ENCODE data around the gene CYTH4. TPM values are rescaled to one million over a fixed set of nuclear protein-coding genes. Genes with fewer than 3 reads are reported as not detected.

CYTH4 gene
- total RNA-seq, 1 donor from 2014 or later: not detected

GRCh38 chr22:37263966-37264887 is 18.1 kb upstream of the CYTH4 start:
- H3F3A ChIP-seq (ENCODE audit: low read depth): peaks cover 12% of the 10 kb centered on the region
- no peak overlapping the region for H3K9ac ChIP-seq
- no peak overlapping the region for H3K4me3 Mint-ChIP-seq
- no peak overlapping the region for H2AFZ ChIP-seq (replicated peaks)
- peaks cover 20% of the 10 kb centered on the region for H3K4me1 Mint-ChIP-seq
- no peaks in the 10 kb centered on the region for H4K20me1 ChIP-seq (ENCODE audit: low read depth)
- no peak for DNase-seq (ENCODE audit: low spot score)
- no peaks in the 10 kb centered on the region for H3K36me3 ChIP-seq
- H3K9me3 ChIP-seq (ENCODE audit: low read depth): peaks cover 3% of the 10 kb centered on the region
- H3K4me3 ChIP-seq: no peak overlapping the region
- peaks cover 24% of the 10 kb centered on the region for H3K9me3 Mint-ChIP-seq
- no peak overlapping the region for H3K27ac Mint-ChIP-seq
- H3K27ac ChIP-seq: no peak overlapping the region
- no peaks in the 10 kb centered on the region for H3K36me3 Mint-ChIP-seq
- H3K27me3 ChIP-seq: peaks cover 18% of the 10 kb centered on the region
- H3K27me3 Mint-ChIP-seq (ENCODE audit: insufficient read depth, low read depth): peaks cover 11% of the 10 kb centered on the region
- H3K4me1 ChIP-seq: peaks cover 9% of the 10 kb centered on the region
- TF ChIP-seq, protein P1, sequence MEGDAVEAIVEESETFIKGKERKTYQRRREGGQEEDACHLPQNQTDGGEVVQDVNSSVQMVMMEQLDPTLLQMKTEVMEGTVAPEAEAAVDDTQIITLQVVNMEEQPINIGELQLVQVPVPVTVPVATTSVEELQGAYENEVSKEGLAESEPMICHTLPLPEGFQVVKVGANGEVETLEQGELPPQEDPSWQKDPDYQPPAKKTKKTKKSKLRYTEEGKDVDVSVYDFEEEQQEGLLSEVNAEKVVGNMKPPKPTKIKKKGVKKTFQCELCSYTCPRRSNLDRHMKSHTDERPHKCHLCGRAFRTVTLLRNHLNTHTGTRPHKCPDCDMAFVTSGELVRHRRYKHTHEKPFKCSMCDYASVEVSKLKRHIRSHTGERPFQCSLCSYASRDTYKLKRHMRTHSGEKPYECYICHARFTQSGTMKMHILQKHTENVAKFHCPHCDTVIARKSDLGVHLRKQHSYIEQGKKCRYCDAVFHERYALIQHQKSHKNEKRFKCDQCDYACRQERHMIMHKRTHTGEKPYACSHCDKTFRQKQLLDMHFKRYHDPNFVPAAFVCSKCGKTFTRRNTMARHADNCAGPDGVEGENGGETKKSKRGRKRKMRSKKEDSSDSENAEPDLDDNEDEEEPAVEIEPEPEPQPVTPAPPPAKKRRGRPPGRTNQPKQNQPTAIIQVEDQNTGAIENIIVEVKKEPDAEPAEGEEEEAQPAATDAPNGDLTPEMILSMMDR (IDR thresholded peaks at IDR 0.05): no peak
- TF ChIP-seq EZH2phosphoT487 (IDR thresholded peaks at IDR 0.05): no peak
- H3K4me2 ChIP-seq: no peak overlapping the region
- H3K79me2 ChIP-seq (ENCODE audit: low read depth): no peaks in the 10 kb centered on the region

DNA sequence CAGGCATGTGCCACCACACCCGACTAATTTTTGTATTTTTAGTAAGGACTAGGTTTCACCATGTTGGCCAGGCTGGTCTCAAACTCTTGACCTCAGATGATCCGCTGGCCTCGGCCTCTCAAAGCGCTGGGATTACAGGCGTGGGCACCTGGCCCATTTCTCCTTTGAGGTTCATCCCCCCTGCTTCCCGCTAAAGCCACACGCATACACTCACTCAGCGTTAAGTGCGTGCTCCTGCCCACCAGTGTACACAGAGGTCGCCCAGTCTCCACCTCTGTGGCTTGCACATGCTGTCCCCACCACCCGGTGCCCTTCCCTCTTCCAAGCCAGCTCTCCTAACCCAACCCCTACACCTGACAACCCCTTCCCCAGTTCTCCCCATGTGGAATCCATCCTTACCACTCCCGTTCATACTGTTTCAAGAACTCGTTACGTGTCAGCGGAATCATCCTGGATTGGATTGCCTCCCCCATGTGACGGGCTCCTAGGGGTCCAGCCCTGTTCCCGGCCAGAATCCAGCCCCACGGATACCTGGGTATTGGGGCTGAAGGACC is 15.7 kb upstream of the CYTH4 start:
- H3K4me3 ChIP-seq: no peak overlapping the region
- peaks cover 6% of the 10 kb centered on the region for H3K4me1 ChIP-seq
- H3F3A ChIP-seq (ENCODE audit: low read depth): no peaks in the 10 kb centered on the region
- no peak for DNase-seq (ENCODE audit: low spot score)
- Mint-ChIP-seq H3K27ac (no peak overlapping the region), H3K4me3 (no peak overlapping the region), H3K9me3 (peaks cover 21% of the 10 kb centered on the region), H3K4me1 (peaks cover 7% of the 10 kb centered on the region), H3K27me3 (ENCODE audit: insufficient read depth, low read depth) (peaks cover 3% of the 10 kb centered on the region), H3K36me3 (no peaks in the 10 kb centered on the region)
- no peak overlapping the region for H3K27ac ChIP-seq
- no peak for TF ChIP-seq EZH2phosphoT487 (IDR thresholded peaks at IDR 0.05)
- TF ChIP-seq, protein P1 (IDR thresholded peaks at IDR 0.05): no peak
- no peak for TF ChIP-seq EZH2 (IDR thresholded peaks at IDR 0.05)
- no peak overlapping the region for H3K4me2 ChIP-seq
- H2AFZ ChIP-seq (replicated peaks): peak overlapping the region; percentile 92
- no peak overlapping the region for H3K9ac ChIP-seq
- H4K20me1 ChIP-seq (ENCODE audit: low read depth): no peaks in the 10 kb centered on the region
- no peaks in the 10 kb centered on the region for H3K79me2 ChIP-seq (ENCODE audit: low read depth)
- peaks cover under 1% of the 10 kb centered on the region for H3K27me3 ChIP-seq
- no peaks in the 10 kb centered on the region for H3K36me3 ChIP-seq
- H3K9me3 ChIP-seq (ENCODE audit: low read depth): peaks cover 3% of the 10 kb centered on the region

DNA sequence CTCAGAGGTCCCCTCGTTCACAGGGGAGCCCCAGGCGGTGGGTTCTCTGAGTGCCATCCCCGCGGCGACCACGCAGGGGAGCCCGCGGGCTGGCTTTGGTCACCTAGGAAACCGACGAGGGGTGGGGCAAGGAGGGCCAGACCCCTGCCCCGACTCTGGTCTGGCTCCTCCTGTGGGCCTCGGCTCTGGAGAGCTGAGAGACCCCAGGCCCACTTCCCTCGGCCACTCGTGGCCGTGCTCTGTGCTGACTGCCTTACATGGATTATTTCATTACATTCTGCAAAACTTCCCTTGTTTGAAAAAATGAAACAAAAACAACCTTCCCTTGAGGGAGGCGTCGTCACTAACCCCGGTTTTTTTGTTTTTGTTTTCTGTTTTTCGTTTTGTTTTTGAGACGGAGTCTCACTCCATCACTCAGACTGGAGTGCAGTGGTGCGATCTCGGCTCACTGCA is 15.1 kb upstream of the CYTH4 start:
- peaks cover 21% of the 10 kb centered on the region for H3K9me3 Mint-ChIP-seq
- H3K4me3 ChIP-seq: no peak overlapping the region

More for the DNA sequence above, 15.1 kb upstream of the CYTH4 start:
- Mint-ChIP-seq H3K4me3 (peak overlapping the region; percentile 16), H3K27me3 (ENCODE audit: insufficient read depth, low read depth) (peaks cover 2% of the 10 kb centered on the region), H3K4me1 (peaks cover 7% of the 10 kb centered on the region), H3K36me3 (no peaks in the 10 kb centered on the region), H3K27ac (peak overlapping the region; percentile 39)
- Histone ChIP-seq H3K27ac (no peak overlapping the region), H3K9me3 (ENCODE audit: low read depth) (peaks cover 3% of the 10 kb centered on the region), H3K79me2 (ENCODE audit: low read depth) (no peaks in the 10 kb centered on the region), H4K20me1 (ENCODE audit: low read depth) (no peaks in the 10 kb centered on the region), H3K27me3 (no peaks in the 10 kb centered on the region), H3K4me2 (peak overlapping the region; percentile 51), H3K36me3 (no peaks in the 10 kb centered on the region), H2AFZ (replicated peaks) (peak overlapping the region; percentile 92), H3K4me1 (peaks cover 6% of the 10 kb centered on the region), H3K9ac (no peak overlapping the region), H3F3A (ENCODE audit: low read depth) (no peaks in the 10 kb centered on the region)
- DNase-seq (ENCODE audit: low spot score): peak; percentile 88
- TF ChIP-seq, protein P1 (IDR thresholded peaks at IDR 0.05): peak; percentile 78
- TF ChIP-seq EZH2phosphoT487 (IDR thresholded peaks at IDR 0.05) (no peak), EZH2 (IDR thresholded peaks at IDR 0.05) (no peak)

Measured in neural progenitor cell (in vitro differentiated cells).